Measurements from ENCODE around the gene PSMD12. TPM values are rescaled to one million over a fixed set of nuclear protein-coding genes. Genes with fewer than 3 reads are reported as not detected.

The PSMD12 gene
- total and polyA plus RNA-seq, 9 of the 15 experiments (the other 6 are each of a cell fraction or from before 2014, with no cell fraction given): 36.6 to 150 (median 65.5) TPM

DNA sequence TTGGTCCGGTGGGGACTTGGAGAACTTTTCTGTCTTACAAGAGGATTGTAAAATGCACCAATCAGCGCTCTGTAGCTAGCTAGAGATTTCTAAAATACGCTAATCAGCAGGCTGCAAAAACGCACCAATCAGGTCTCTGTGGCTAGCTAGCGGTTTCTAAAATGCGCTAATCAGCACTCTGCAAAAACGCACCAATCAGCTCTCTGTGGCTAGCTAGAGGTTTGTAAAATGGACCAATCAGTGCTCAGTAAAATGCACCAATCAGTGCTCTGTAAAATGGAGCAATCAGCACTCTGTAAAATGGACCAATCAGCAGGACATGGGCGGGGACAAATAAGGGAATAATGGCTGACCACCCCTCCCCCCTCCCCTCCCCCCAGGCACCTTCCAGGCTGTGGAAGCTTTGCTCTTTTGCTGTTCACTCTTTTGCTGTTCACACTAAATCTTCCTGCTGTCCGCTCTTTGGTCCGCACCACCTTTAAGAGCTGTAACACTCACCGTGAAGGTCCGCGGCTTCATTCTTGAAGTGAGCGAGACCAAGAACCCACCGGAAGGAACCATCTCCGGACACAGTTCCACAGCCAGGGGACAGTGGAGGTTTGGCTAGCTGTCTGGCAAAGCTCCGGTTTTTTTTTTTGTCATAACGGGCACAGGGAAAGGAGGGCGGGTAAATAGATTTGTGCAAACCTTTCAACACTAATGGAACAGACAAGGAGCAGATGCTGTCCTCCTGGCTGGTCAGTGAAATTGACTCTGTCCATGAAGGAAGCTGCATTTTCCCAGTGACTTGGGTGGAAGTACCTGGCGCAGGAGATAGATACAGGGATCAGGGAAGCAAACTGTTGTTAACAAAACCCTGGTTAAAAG is 19.0 kb upstream of the PSMD12 start (continued):
- TF ChIP-seq, protein P1, sequence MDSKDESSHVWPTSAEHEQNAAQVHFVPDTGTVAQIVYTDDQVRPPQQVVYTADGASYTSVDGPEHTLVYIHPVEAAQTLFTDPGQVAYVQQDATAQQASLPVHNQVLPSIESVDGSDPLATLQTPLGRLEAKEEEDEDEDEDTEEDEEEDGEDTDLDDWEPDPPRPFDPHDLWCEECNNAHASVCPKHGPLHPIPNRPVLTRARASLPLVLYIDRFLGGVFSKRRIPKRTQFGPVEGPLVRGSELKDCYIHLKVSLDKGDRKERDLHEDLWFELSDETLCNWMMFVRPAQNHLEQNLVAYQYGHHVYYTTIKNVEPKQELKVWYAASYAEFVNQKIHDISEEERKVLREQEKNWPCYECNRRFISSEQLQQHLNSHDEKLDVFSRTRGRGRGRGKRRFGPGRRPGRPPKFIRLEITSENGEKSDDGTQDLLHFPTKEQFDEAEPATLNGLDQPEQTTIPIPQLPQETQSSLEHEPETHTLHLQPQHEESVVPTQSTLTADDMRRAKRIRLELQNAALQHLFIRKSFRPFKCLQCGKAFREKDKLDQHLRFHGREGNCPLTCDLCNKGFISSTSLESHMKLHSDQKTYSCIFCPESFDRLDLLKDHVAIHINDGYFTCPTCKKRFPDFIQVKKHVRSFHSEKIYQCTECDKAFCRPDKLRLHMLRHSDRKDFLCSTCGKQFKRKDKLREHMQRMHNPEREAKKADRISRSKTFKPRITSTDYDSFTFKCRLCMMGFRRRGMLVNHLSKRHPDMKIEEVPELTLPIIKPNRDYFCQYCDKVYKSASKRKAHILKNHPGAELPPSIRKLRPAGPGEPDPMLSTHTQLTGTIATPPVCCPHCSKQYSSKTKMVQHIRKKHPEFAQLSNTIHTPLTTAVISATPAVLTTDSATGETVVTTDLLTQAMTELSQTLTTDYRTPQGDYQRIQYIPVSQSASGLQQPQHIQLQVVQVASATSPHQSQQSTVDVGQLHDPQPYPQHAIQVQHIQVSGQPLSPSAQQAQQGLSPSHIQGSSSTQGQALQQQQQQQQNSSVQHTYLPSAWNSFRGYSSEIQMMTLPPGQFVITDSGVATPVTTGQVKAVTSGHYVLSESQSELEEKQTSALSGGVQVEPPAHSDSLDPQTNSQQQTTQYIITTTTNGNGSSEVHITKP (IDR thresholded peaks at IDR 0.05; ENCODE audit: partially characterized antibody): no peak

DNA sequence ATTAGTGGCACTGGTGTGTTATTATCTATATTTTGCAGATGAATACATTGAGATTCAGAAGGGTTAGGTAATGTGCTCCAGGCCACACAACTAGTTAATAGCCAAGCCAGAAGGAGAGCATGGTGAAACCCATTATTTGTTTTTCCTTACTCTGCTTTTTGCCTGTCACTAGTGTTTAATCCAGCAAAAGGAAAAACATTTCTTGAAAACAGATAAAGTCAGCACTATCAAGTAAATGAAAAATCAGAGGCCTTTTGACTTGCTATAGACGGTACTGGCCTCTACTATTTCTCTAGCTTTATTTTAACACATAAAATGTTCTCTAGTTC is 15.5 kb upstream of the PSMD12 start:
- H3K36me3 ChIP-seq (ENCODE audit: control insufficient read depth, insufficient read depth, low read length): no peaks in the 10 kb centered on the region
- intact Hi-C loops (cut with micrococcal nuclease) (no loop called here), in situ Hi-C loops (cut with MboI) (loop anchor here (25.0 kb wide), 1 partner anchor 305 kb away; no protein-coding TSS in a partner anchor)
- no peak overlapping the region for H2AFZ ChIP-seq (ENCODE audit: low read depth, low read length)
- ATAC-seq (no peak), FAIRE-seq (no peak), DNase-seq (ENCODE audit: extremely low read depth in 1 of 4, low spot score in 3 of 4) (no peak)
- H3K27ac ChIP-seq (ENCODE audit: extremely low read depth, low read depth, low read length): no peak overlapping the region
- H3K4me2 ChIP-seq (ENCODE audit: insufficient read depth, low read length): no peak overlapping the region
- CTCF ChIA-PET (ENCODE audit: low intra/inter-chr PET ratio): interaction anchor here (0.6 kb wide), 1 partner anchor 307 kb away, joined by 6 read pairs; no protein-coding TSS in a partner anchor
- H4K20me1 ChIP-seq (replicated peaks; ENCODE audit: control insufficient read depth, insufficient read depth, low read length): 0 out of 2 replicates have a peak, but pooled peaks cover 3% of the 10 kb centered on the region
- WGBS (ENCODE audit: insufficient coverage, low coverage, missing lambda C conversion rate): 6% methylated on average over 1 of the region's 1 CpG
- peaks cover 2 to 23% of the 10 kb centered on the region in 2 experiments; a peak in 4 of 5 replicates for H3K4me1 ChIP-seq (replicated peaks in 1 of 2; ENCODE audit: control insufficient read depth in 2 of 2, insufficient read depth in 2 of 2, low read length in 2 of 2)
- POLR2A ChIA-PET: no interaction called here
- no peaks in the 10 kb centered on the region for H3K79me2 ChIP-seq (ENCODE audit: control insufficient read depth, insufficient read depth, low read length)
- peaks cover 9% of the 10 kb centered on the region for H3K9me3 ChIP-seq (replicated peaks; ENCODE audit: control insufficient read depth, insufficient read depth, low read depth, low read length)
- BruUV-seq (replicated peaks): no TSS peak
- TF ChIP-seq ZNF57 (CRISPR knock-in tag; IDR thresholded peaks at IDR 0.05): no peak
- TF ChIP-seq ZNF274 (IDR thresholded peaks at IDR 0.05; ENCODE audit: borderline replicate concordance, low read depth, low read length): no peak
- no peak for TF ChIP-seq MAFF (IDR thresholded peaks at IDR 0.05; ENCODE audit: low read length)
- no peak for TF ChIP-seq NR2C2 (CRISPR knock-in tag; IDR thresholded peaks at IDR 0.05)
- no peak for TF ChIP-seq NR2C2 (tag; IDR thresholded peaks at IDR 0.05)
- TF ChIP-seq, protein P2, sequence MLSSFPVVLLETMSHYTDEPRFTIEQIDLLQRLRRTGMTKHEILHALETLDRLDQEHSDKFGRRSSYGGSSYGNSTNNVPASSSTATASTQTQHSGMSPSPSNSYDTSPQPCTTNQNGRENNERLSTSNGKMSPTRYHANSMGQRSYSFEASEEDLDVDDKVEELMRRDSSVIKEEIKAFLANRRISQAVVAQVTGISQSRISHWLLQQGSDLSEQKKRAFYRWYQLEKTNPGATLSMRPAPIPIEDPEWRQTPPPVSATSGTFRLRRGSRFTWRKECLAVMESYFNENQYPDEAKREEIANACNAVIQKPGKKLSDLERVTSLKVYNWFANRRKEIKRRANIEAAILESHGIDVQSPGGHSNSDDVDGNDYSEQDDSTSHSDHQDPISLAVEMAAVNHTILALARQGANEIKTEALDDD (IDR thresholded peaks at IDR 0.05): 0 out of 2 replicates have a peak, but pooled peaks have one; percentile 16
- no peak for TF ChIP-seq SETDB1 (IDR thresholded peaks at IDR 0.05; ENCODE audit: low read length)
- no peak overlapping the region for H3K9ac ChIP-seq (ENCODE audit: insufficient read depth in 1 of 2, low read depth in 2 of 2, low read length in 2 of 2)
- H3K27me3 ChIP-seq (ENCODE audit: control insufficient read depth in 2 of 2, insufficient read depth in 2 of 2, low read length in 2 of 2): peaks cover 4 to 10% of the 10 kb centered on the region in 2 experiments; a peak in 3 of 5 replicates
- H3K4me3 ChIP-seq: no peak overlapping the region
- no peaks in the 10 kb centered on the region for H3K9me1 ChIP-seq (ENCODE audit: control insufficient read depth, insufficient read depth, low read length)

Data from K562 (cell line).